EH (cell line): ENCODE results near the gene ZNF664.

ENCODE experiments used
- DNase-seq: peaks from one replicate; pipeline ENCODE4 v3.0.0-alpha.2; 2015; ENCODE audit warnings: low read depth

Gene ZNF664

DNA sequence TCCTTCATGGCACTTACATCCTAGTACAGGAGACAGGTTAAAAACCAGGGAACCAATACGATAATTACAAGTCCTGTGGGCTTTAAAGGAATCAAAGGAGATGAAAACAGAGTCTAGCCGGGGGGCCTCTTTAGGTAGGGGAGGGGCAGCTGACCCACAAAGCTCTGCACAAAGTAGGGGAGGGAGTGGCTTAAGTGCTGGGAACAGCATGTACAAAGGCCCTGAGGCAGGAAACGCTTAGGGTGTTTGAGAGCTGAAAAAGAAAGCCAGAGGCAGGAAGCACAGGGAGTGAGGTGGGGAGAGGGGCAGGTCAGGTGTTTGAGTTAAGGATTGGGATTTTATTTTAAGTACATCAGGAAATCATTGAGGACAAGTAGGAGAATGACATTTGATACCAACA is 37.7 kb downstream of the ZNF664 start:
- no peak for DNase-seq

DNA sequence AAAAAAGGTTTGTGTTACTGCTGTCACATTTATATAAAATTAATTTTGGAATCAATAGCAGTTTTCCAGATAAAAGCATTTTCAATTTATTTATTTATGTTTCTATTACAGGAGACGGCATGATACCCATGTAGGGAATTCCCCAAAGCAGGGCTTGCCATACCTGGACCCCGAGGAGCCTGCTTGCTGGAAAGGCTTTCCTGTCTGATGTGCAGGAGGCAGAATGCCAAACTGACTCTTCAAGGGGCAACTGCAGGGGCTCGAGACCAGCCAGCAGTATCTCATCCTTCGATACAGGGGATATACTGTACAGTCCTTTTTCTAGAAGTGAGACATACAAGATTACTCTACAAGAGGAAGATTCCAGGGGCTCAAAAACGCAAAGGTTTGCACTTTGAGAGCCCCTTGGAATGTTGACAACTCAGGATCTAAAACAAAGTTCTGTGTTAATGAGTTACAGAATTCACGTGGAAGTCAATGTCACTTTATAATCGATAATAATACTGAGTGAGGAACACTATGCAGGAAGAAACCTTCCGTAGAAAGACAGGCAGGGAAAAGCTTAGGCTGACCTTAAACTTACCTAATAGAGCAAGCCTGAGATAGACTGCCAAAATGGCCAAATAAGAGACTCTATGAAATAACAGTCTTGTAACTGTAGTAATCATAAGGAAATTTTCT is 38.6 kb downstream of the ZNF664 start:
- DNase-seq: no peak

DNA sequence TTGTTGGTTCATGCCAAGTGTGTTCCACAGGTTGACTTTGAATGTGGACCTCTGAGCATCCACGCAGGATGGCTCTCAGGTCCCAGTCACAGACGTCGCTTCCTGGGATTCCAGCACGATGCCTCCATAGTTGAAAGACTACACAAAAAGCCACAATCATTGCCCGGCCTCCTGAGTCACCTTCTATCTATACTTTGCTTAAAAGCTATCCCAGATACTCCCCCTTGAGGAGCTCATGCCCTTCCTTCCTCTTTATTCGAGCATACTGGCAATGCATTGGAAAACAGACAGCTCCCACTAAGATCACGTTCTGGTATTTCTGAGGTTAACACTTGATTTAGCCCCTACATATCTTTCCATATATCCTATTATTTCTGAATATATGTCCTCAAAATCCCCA is 40.1 kb downstream of the ZNF664 start:
- DNase-seq: no peak

DNA sequence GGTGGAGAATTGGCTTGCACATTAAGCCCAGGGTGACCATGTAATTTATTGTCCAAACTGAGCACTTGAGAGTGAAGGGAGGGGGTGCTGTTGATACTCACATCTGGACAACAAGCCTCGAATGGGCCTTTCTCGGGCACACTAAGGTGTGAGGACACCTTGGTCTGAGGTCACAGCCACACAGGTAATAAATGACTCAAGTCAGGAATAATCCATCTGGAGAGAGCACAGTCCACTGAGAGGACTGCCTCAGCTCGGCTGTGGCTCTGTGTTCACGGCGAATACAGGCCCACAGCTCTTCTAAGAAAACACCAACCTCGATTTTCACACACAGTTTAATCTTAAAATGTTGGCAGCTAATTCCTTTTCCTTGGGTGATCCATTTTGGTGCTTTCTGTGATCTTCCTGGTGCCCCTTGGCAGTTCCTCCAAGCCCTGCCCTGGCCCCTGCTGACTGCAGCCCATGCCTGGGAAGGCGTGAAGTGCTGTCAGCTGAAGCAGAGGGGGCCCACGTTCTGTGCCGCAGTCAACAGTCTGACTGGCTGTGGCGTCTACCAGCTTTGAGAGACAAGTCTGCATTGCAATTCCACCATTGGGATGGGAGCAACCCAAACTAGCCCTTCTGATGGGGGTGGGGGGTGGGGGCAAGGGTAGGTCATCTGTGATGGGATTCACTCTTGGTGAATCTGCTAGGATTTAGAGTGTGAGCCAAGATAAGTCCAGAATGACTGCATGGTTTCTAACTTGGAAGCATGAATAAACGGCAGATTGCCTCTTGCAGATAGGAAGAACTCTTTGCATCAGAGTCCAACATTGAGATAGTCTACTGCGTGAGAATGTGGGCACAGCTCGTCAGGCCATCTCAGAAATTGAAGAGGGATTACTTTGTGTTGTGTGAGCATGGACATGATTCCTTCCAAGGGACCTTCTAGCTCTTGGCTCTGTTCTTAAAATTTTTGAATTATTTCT is 42.8 kb downstream of the ZNF664 start:
- no peak for DNase-seq

DNA sequence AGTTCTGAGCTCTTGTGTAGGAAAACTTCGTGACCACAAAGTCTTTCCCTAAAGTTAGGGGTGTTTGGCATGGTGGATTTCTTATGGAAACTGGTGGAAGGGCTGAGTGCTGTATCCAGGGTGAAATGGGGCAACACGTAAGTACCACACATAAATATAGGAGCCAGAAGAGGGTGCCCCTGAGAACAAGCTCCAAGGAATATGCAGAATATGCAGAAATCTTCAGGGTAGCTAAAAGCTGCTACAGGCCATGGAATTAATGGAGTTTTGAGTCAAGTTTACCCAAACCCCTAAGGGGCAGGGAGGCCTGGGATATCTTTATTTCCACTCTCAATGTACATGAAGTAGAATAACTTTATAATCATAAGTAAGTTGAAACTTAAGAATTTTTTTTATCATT is 44.0 kb downstream of the ZNF664 start:
- no peak for DNase-seq

DNA sequence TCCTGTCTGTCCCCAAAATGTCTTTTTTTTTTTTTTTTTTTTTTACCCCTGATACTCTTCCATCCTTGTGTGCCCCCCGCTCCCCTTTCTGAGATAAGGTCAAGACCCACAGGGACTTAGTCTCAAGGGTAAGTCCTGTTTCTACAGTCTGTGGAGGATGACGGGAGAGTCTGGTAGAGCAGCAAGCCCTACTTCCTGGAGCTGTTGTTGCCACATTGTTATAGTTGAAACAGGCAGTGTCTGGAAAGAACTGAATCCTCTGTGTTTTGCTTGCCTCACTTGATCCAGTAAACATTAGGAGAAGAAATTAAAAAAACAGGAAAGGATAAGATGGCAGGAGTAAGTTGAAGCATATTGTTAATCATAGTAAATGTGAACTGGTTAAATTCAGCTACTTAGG is 45.5 kb downstream of the ZNF664 start:
- DNase-seq: no peak

DNA sequence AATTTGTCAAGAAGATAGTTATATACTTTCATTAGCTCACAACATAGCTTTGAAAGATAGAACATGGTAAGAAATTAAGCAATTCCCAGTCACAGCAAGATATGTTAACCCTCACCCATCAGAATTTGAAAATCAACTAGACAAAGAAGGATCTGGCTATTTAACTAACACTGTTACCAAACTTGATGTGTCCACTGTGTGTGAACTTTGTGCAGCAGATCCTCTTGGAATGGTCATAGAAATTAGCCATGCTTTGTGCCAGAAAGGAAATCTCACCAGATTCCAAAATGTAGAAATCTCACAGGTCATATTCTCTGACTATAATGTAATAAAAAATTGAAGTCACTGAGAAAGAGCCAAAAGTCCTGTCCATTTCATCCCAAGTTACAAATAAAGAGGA is 46.1 kb downstream of the ZNF664 start:
- no peak for DNase-seq

DNA sequence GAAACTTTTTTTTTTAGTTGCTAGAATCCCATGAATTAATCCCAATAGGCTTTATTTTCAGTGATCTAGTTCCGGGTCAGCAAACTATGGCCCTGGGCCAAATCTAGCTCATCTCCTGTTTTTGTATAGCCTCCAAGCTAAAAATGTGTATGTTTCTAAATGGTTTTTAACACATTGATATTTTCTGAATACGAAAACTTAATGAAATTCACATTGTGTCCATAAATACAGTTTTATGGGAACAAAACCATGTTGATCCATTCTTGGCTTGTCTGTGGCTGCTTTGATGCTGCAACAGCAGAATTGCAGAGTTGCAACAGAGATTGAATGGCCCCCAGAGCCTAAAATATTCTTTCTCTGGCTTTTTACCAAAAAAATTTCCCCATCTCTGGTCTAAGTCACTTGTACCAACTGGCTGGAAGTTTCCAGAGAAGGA is 47.5 kb downstream of the ZNF664 start:
- peak; percentile 52 for DNase-seq

DNA sequence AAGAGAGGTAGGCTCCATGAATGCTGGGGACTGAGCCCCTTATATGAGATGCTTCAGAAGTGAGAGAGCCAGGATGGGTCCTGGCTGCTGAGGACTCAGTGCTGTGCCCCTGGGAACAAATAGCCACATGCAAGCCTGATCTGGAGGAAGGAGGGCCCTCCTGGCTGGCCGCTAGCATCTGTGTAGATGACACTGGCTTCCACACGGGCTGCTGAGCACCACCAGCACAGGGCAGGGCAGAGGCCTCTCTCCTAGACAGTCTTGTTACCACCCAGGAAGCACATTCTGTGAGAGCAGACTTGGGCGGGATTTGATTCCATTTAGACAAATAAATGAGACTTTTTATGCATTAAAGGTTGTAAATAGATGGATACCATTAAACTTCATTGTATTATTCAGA is 48.0 kb downstream of the ZNF664 start:
- peak; percentile 18 for DNase-seq

DNA sequence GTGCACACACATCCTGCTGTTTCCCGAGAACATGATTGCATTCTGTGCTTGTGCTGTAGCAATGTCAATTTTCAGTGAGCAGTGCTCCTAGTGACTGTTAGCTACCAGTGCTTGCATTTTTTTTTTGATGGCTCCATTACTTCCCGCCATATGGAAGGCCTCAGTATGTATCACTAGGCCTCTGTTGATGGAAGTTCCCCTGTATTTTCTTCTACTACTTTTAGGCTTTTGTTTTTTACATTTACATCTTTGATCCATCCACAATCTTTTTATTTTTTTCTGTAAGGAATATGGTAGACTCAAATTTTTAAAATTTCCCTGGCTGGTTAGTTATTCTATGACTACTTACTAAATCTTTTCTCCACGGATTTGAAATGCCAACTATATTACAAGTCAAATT is 49.1 kb downstream of the ZNF664 start:
- no peak for DNase-seq

DNA sequence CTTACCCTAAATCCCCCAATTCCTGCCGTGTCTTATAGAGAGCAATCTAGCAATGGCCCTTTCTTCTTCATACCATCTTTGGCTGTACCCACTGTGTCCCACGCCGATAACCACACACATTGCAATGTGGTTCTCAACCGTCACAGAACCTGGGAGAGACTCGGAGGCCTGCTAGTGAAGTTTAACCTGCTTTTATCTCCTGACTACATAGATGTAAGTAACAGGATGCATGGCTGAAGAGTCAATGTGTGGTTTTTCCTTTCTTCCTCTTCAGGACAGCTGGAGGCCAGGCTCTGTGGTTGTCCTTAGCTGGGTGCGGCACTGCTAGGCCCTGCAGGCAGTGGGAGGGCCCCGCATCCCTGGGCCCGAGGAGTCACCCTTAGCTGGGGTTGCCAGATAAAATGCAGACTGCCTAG is 51.3 kb downstream of the ZNF664 start:
- peak; percentile 80 for DNase-seq

DNA sequence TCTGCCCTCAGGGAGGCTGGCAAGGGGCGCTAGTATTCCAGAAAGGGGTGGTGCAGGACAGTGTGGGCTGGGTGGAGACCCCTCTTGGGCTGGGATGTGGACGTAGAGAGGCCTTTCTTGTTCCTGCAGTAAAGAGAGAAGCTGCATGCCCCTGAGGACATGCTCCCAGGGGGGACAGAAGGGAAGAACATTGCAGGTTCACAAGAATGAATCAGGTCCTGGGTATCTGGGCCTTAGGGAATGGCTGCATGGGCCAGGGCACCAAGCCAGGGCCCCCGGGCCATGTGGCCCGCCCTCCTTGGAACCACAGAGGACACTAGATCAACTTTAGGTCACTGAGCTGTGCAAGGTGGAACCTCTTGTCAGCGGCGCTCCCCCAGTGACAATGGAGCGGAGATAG is 51.8 kb downstream of the ZNF664 start:
- peak; percentile 57 for DNase-seq

DNA sequence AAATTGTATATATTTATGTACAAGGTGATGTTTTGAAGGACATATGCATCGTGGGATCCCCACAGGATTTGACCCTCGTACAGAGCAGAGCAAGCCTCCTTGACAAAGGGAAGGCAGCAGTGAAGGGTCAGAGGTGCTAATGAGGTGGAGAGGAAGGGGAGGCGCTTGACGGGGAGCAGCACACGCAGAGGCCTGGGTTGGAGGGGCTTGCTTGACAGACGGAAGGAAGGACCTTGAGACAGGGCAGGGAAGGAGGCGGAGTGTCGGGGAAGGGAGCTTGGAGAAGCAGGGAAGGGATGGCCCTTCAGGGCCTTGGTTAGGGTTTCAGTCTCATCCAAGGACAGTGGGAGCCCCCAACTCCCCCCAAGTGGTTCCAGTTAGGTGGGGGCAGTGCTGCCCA is 52.6 kb downstream of the ZNF664 start:
- DNase-seq: no peak

DNA sequence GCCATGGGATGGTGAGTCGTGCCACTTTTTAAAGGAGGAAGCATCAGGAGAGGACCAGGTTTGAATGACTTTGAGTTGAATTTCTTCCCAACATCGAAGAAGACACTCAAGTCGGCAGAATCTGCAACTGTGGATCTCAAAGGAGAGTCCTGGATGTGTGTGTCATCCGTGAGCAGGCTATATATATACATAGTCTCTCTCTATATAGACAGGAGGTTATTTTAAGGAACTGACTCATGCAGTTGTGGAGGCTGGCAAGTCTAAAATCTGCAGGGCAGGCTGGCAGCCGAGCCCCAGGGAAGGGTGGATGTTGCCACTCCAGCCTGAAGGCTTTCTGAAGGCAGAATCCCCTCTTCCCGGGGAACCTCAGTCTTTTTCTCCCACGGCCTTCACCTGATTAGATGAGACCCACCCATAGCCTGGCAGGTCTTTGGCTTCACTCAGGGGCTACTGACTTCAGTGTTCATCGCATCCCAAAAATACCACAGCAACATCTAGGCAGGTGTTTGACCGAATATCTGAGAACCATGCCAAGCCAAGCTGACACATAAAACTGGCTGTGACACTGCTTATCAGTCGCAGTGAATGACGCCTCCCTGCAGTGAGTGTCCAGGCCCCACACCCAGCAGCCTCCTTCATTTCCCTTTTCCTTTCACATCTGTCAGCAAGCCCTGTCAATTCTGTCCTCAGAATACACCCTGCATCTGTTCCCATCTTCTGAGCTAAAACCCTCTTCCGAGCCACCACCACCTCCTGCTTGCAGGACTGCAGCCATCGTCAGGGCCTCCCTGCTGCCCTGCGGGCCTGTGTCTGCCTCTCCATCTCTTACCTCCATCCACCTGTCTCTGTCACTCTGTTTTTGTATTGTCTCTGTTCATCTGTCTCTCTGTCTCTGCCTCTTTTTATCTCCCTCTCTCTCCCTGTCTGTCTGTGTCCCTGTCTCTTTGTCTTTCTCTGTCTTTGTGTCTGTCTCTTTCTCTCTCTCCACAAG is 54.0 kb downstream of the ZNF664 start:
- peak; percentile 91 for DNase-seq

DNA sequence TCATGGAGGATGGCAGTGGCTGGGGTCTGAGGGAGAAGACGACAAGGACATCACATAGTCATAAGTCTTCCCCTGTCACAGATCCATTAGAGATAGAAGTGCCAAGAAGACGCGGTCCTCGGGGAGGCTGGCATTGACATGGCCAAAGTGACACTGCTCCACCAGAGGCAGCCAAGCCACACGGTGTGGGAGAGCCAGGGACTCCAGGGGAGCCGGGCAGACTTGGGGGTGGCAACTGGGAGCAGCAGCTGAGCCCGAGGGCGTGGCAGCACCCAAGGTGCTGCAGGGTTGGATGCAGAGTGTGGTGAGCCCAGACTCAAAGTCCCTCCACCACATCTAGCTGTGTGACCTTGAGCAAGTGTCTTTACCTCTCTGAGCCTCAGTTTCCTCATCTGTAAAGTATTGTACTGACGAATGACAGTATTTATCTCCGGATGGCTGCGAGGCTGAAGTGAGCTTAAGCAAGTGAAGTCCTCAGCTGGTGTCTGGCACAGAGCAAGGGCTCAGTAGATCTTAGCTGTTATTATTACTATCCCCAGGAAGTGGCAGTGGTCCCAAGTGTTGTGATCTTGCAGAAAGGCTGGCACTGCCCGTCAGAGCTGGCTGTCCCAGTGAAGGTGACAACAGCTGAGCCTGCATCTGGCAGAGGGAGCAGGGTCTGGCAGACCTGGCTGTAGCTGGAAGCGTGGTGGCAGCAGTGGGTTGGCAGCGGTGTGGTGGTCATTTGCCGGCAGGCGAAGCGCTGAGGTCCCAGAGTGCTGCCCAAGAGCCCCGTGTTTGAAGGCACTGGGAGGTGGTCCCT is 54.9 kb downstream of the ZNF664 start:
- no peak for DNase-seq

DNA sequence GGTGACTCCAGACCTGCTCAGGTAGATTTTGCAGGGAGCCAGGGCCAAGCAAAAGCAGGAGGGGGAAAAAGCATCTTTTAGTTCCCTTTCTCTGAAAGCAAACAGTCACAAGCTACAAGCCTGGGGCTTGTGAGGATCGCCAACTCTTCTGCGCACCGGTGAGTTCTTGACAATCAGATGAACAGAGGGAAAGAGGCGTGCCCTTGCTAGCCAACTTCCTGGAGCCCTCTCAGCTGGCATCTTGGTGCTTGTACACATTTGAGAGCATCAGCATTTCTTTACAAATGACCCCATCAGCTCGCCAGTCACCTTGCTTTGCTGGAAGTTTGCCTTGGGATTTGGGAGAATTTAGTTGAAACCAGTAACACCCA is 55.5 kb downstream of the ZNF664 start:
- DNase-seq: peak; percentile 15

DNA sequence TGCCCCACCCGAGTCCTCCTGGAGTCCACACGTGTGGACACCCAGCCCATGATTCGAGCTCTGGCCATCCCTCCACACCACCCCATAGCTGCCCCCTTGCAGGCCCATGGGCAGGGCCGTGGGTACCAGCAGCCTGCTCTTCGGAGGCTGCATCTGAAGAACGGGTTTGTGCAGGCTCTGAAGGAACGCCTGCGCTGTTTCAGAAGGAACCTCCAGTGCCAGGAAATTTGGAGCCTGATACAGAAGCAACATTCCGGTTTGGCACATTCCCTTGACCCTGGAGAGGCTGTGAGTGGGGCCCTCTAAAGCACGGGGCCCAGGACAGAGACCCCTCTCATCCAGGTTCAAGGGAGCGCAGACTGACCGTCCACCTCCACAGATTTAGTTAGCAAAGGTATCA is 57.0 kb downstream of the ZNF664 start:
- DNase-seq: no peak

DNA sequence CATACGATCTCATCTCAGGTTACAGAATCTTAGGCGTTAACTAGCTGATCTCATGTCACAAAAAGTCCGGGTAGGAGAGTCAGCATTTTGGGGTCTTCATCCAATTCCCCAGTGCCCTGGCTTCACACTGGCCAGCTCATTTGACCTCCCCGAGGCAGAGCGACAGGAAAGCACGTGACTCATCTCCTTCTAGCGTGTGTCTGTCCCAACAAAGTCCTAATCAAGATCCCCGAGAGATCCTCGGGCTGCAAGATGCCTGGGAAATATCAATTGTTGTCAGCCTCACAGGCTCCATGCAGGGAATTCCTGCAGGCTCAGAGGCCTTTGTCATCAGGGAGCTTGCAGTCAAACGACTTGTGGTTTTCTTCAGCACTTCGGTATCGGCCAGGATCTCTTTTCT is 57.5 kb downstream of the ZNF664 start:
- peak; percentile 99 for DNase-seq

DNA sequence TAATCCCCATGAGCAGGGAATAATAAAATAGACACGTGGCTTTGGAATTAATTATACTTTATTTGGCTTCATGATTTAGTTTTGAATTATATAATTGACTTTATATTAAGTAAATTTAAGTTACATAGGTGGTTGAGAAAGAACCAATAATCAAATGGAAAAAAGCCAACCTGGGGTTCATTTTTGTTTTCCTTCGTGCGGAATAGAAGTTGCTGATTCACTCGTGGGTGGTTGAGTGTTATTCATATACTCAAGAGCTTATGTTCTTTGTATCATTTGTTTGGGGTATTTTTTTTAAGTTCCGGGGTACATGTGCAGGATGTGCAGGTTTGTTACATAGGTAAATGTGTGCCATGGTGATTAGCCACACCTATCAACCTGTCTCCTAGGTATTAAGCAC is 58.0 kb downstream of the ZNF664 start:
- peak; percentile 32 for DNase-seq

DNA sequence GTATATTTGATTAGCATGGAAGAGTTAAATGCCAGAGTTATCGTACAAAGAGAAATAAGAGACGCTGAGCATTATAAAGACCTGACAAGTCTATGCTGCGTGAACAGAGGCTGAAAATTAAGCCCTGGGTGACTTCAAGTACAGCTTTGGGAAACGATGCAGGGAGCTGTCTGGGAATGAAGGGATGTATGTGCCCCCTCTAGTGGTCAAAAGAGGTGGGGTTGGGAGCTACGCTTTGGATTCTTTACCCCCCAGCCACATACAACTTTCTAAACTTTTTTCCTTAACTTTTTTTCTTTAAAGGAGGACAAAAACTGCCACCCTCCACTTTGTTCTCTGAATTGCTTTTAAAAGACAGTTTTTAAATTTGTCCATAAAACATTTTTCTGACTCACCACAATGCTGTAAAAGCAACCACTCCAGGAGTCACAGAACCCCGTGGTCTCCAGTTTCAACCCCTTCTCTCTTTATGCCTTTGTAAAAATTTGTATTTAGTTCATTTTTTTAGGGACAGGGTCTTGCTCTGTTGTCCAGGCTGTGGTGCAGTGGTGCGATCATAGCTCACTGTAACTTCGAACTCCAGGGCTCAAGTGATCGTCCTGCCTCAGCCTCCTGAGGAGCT is 59.4 kb downstream of the ZNF664 start:
- peak; percentile 79 for DNase-seq

DNA sequence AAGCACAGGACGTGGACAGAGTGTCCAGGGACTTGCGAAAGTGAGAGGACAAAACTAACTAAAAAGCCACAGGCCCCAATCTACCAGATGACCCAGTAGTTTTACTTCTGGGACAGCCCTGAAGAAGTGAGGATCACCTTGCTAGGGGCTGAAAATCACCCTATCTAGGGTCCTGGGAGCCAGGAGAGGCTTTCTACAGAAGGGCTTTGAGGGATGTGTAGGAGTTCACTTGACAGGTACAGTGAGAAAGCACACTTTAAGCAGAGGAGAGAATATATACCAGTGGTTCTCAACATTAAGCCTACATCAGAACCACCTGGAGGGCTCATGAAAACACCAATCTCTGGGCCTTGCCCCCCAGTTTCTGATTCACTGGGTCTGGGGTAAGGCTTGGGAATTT is 60.8 kb downstream of the ZNF664 start:
- no peak for DNase-seq
